Measurements from ENCODE around the gene MBD6. TPM values are rescaled to one million over a fixed set of nuclear protein-coding genes. Genes with fewer than 3 reads are reported as not detected.

MBD6 gene
- total RNA-seq, 1 experiment from 2014 or later: 66.8 TPM

- Histone ChIP-seq H4K20me1 (ENCODE audit: control insufficient read depth, insufficient read depth, insufficient read length) (no peaks in the 10 kb centered on the region), H2BK120ac (ENCODE audit: low read depth, low read length, poor library complexity, severe bottlenecking) (no peak overlapping the region), H4K5ac (ENCODE audit: insufficient read length, low read depth, low read length) (no peak overlapping the region), H2AK5ac (ENCODE audit: insufficient read length, low read length) (no peak overlapping the region), H2BK15ac (ENCODE audit: low read depth, low read length) (no peak overlapping the region), H3K4ac (ENCODE audit: low read depth, low read length) (no peak overlapping the region), H3K14ac (ENCODE audit: insufficient read depth, low read length) (no peak overlapping the region), H2BK20ac (ENCODE audit: low read depth, low read length, poor library complexity, severe bottlenecking) (no peak overlapping the region), H4K8ac (replicated peaks; ENCODE audit: insufficient read length, low read depth, low read length) (no peak overlapping the region), H3K18ac (ENCODE audit: insufficient read length, low read depth, low read length) (no peak overlapping the region), H3K4me1 (ENCODE audit: insufficient read depth, low read length) (no peaks in the 10 kb centered on the region; the same call in none of the 2 replicates), H3K4me2 (ENCODE audit: insufficient read depth, insufficient read length, low read length) (no peak overlapping the region), H3K9me3 (ENCODE audit: control insufficient read depth, low read depth, low read length) (no peaks in the 10 kb centered on the region), H2BK12ac (ENCODE audit: insufficient read length, low read depth, low read length) (no peak overlapping the region), H2AFZ (ENCODE audit: low read length) (no peak overlapping the region), H4K91ac (ENCODE audit: insufficient read length, low read depth, low read length) (no peak overlapping the region), H2BK5ac (ENCODE audit: insufficient read length, low read length) (no peak overlapping the region), H3K56ac (ENCODE audit: insufficient read length, low read depth, low read length) (no peak overlapping the region), H3K9ac (ENCODE audit: extremely low read depth, insufficient read length, low read length) (no peak overlapping the region), H3K79me1 (ENCODE audit: insufficient read depth, low read depth, low read length, poor library complexity, severe bottlenecking) (no peaks in the 10 kb centered on the region), H3K23ac (ENCODE audit: insufficient read length, low read depth, low read length) (no peak overlapping the region), H3K27ac (ENCODE audit: insufficient read length, low read depth, low read length) (no peak overlapping the region), H3K27me3 (ENCODE audit: insufficient read depth, low read length) (no peaks in the 10 kb centered on the region), H3T11ph (ENCODE audit: low read length) (no peak overlapping the region), H3K79me2 (ENCODE audit: insufficient read depth, low read length) (no peaks in the 10 kb centered on the region), H3K23me2 (ENCODE audit: insufficient read length, low read depth, low read length, poor library complexity, severe bottlenecking) (no peaks in the 10 kb centered on the region)
- no peak overlapping the region for H3K4me3 Mint-ChIP-seq
- H3K36me3 Mint-ChIP-seq (ENCODE audit: insufficient read depth in 1 of 3, low read depth in 3 of 3): peaks cover 22 to 81% (median 81%) of the 10 kb centered on the region in 3 experiments; a peak in 6 of 7 replicates
- DNase-seq: no peak
- H3K27me3 Mint-ChIP-seq (ENCODE audit: low read depth): no peaks in the 10 kb centered on the region
- no CpG with 5 or more reads among the region's 1 CpG for WGBS (ENCODE audit: extremely low coverage, insufficient read length, low lambda C conversion rate)
- peaks cover 9 to 16% of the 10 kb centered on the region in 2 experiments for H3K4me1 Mint-ChIP-seq
- no peak overlapping the region for H3K27ac Mint-ChIP-seq
- TF ChIP-seq, protein P1, sequence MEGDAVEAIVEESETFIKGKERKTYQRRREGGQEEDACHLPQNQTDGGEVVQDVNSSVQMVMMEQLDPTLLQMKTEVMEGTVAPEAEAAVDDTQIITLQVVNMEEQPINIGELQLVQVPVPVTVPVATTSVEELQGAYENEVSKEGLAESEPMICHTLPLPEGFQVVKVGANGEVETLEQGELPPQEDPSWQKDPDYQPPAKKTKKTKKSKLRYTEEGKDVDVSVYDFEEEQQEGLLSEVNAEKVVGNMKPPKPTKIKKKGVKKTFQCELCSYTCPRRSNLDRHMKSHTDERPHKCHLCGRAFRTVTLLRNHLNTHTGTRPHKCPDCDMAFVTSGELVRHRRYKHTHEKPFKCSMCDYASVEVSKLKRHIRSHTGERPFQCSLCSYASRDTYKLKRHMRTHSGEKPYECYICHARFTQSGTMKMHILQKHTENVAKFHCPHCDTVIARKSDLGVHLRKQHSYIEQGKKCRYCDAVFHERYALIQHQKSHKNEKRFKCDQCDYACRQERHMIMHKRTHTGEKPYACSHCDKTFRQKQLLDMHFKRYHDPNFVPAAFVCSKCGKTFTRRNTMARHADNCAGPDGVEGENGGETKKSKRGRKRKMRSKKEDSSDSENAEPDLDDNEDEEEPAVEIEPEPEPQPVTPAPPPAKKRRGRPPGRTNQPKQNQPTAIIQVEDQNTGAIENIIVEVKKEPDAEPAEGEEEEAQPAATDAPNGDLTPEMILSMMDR (conservative IDR thresholded peaks at IDR 0.05): no peak
- no peaks in the 10 kb centered on the region for H3K9me3 Mint-ChIP-seq
Measured at GRCh38 chr12:57531836-57532235, 9.2 kb downstream of the MBD6 start.

All from H9 (cell line).